Activated gamma-delta T cell (primary cell): ENCODE measurements around the gene UHRF1.
A peak's percentile ranks its signal among the peaks of the same experiment; 100 is the strongest.
"Not testable (repeated sequence)": the region's sequence is repeated elsewhere in the genome, so short reads cannot be mapped to it uniquely, and the experiment has no call there.

Source experiments
- DNase-seq: peaks from one replicate; lab custom pipeline; 2025; lab: John Stamatoyannopoulos, UW
- total RNA-seq, 2 donors: gene quantifications; one replicate each; lab custom pipeline; 2026; lab: John Stamatoyannopoulos, UW

UHRF1 gene
- 1.5 to 4.2 reads per million in 2 donors for total RNA-seq

- DNase-seq: no peak
Measured at GRCh38 chr19:4909156-4909896, at the start of gene UHRF1. TSS of gene UHRF1 (plus strand) at chr19:4909501. CDS start at chr19:4910886, 1,385 bp downstream.

DNA sequence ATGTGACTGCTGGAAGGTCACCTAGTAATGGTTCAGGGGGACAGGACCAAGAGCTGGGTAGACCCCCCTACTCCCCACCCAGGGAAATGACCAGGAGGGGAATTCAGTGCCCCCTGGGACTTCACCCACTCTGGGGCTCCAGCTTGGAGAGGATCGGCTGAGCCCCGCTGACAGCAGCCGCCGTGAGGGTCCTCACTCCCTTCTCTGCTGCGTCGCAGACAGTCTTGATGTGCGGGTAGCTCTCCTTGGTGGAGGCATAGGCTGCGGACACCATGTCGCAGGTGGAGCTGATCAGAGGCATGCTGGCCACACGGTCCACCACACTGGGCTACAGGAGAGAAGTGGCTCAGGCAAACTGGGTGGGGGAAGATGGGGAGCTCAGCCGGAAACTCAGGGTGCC, 49.6 kb upstream of the UHRF1 start:
- no peak for DNase-seq

DNA sequence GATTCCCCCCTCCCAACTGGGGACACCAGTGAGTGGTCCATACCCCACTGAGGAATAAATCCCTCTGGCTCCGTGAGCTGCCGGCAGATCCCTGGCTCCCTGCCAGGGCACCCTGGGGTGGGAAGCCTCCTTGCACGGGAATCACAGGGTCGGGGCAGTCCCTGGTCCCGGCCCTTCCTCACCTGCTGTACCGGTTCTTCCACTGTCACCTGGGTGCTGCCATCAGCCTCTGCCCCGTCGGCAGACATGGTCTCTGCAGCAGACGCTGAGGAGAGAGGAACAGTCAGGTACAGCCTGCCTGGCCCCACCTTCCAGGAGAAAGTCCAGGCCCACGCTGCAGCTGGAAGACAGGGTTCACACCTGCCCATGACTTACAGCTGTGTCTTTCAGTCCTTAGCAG, 48.2 kb upstream of the UHRF1 start:
- no peak for DNase-seq

- no peak for DNase-seq
Measured at GRCh38 chr19:4866595-4867424, 42.5 kb upstream of the UHRF1 start.

- peak; percentile 67 for DNase-seq
Measured at GRCh38 chr19:4867534-4868285, 41.6 kb upstream of the UHRF1 start, which contains the start of gene PLIN3. TSS of gene PLIN3 (minus strand) at chr19:4867667. CDS start at chr19:4861394, 6,273 bp downstream.

DNA sequence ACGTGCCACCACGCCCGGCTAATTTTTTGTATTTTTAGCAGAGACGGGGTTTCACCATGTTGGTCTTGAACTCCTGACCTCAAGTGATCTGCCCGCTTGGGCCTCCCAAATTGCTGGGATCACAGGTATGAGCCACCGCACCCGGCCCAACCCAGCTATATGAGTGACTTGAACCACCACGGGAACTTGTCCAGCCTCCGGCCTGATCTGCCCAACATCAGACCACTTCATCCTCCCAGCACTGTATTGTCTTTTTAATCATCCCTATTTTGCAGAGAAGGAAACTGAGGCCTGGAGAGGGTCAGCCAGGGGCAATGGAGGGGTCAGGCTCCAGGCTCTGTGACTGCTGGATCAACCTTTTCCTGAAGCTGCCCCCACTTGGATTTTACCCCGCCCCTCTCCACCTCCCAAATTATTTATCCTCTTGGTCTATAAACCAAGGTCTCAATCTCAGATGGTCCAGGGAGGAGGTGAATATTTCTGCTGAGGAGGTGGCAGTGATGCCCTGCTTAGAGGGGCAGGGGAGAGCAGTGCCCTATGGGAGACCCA, 40.9 kb upstream of the UHRF1 start:
- DNase-seq: no peak

GRCh38 chr19:4870025-4870700, 39.1 kb upstream of the UHRF1 start:
- no peak for DNase-seq

DNA sequence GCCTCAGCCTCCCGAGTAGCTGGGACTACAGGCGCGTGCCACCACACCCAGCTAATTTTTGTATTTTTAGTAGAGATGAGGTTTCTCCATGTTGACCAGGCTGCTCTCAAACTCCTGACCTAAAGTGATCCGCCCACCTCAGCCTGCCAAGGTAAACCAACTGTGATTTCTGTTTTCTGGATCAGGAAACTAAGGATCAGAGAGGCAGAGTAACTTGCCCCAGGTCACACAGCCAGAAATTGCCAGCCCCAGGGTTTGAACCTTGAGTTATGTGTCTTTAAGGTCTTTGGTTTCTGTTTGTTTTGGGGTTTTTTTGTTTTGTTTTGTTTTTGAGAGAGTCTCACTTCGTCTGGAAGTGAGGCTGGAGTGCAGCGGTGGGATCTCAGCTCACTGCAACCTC, 37.6 kb upstream of the UHRF1 start:
- no peak for DNase-seq

DNA sequence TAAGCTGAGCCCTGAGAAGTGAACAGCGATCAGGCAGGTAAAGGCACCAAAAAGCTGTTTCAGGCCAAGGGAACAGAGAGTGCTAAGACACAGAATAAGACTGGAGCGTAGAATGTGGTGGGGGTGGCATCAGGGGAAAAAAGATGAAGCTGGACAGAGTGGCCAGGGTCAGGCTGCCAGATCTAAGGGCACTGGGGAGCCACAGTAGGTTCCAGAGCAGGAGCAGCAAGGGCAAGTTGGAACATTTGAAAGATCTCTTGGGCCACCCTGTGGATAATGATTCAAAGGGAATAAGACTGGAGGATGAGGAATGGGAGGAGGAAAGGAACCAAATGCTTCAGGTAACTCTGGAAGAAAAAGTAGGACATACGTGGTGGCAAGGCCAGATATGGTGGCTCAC, 35.4 kb upstream of the UHRF1 start:
- no peak for DNase-seq

DNA sequence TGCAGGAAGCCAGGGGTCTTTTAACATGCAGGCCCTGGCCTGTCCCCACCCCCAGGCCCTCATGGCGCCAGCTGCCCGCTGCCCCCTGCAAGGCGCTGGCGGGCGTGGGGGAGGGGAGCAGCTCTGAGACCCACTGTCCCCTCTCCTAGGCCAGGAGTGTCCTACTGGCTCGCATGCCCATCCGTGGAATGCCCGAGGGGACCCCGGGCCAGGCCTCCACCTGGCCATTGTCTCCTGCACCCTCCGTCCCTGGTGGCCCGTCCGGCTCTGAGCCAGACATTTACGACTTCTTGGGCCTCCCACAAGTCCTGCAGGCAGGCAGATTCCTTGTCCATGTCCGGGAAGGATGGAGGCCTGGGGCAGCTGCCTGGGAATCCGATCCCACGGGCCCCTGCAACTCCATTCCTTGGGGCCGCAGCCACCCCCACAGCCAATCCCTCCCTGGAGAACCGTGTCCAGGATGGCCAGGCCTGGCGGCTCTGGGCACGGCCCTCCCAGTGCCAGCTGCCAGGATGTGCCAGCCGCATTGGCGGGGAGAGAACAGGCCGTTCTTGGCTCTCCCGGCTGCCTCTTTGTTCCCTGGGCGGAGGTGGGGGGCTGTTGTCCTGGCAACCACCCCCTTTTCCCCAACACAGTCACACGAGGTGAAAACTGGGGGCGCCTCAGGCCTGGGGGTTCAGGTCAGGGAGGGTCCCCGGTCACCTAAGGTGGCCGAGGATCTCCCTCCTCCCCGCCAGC, 31.4 kb upstream of the UHRF1 start:
- DNase-seq: no peak

GRCh38 chr19:4878491-4878968, 30.8 kb upstream of the UHRF1 start:
- DNase-seq: no peak

GRCh38 chr19:4879041-4879440, 30.3 kb upstream of the UHRF1 start:
- no peak for DNase-seq

- not testable (repeated sequence) for DNase-seq
Measured at GRCh38 chr19:4882874-4883273, 26.4 kb upstream of the UHRF1 start.

GRCh38 chr19:4884993-4885392, 24.3 kb upstream of the UHRF1 start:
- DNase-seq: not testable (repeated sequence)

DNA sequence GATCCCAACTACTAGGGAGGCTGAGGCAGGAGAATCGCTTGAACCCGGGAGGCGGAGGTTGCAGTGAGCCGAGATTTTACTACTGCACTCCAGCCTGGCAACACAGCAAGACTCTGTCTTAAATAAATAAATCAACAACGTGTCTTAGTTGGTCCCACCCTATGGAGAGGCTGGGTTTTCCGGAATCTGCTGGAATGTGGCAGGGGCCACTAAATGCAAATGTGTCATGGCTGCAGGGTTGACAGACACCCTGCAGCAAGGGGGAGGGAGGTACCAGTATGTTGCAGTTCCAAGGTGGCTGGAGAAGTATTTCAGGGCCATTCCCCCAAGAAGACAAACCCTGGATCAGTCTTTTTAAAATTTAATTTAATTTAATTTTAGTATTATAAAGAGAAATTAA, 21.5 kb upstream of the UHRF1 start:
- not testable (repeated sequence) for DNase-seq

GRCh38 chr19:4889034-4889815, 20.1 kb upstream of the UHRF1 start:
- no peak for DNase-seq

- no peak for DNase-seq
Measured at GRCh38 chr19:4891066-4891465, 18.2 kb upstream of the UHRF1 start.

DNA sequence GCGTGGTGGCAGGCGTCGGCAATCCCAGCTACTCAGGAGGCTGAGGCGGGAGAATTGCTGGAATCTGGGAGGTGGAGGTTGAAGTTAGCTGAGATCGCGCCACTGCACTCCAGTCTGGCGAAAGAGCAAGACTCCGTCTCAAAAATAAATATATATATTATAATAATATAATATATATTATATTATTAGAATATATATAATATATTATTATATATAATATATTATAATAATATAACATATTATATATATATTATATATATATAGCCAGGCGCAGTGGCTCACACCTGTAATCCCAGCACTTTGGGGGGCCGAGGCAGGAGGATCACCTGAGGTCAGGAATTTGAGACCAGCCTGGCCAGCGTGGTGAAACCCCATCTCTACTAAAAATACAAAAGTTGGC, 16.3 kb upstream of the UHRF1 start:
- not testable (repeated sequence) for DNase-seq

DNA sequence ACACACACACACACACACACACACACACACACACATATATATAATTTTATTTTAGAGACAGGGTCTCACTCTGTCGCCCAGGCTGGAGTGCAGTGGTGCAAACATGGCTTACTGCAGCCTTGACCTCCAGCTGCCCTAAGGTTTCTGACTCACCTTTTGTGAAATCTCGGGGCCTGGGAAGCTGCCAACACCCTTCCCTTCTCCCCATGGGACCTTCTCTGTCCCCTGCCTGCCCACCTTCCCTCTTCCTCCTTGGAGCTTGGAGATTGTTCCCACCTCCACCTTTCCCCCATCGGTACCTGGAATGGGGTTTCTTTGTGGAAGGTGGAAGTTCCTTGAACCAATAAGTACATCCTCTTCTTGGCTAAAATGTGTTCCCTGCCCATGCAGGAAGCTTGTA, 12.9 kb upstream of the UHRF1 start:
- no peak for DNase-seq

DNA sequence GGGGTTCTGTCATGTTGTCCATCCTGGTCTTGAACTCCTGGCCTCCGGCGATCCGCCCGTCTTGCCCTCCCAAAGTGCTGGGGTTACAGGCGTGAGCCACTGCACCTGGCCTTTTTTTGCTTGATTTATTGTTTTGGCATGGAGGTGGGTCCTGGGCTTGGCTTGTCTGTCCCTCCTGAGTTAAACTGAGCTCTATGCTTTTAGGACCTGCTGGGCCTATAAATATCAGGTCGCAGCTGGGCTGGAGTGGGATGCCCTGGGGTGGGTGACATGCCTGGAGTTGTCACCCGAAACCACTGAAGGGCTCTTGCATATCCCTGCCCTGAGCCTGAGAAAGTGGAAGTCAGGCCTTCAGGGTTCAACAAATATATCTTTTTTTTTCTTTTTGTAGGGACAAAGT, 12.2 kb upstream of the UHRF1 start:
- DNase-seq: no peak
